Measurements from ENCODE around the gene ADAMTS2. TPM values are rescaled to one million over a fixed set of nuclear protein-coding genes. Genes with fewer than 3 reads are reported as not detected.

ADAMTS2 gene
- total and polyA plus RNA-seq, 11 donors, result 1.1 to 23.0 (median 5.5) TPM

- Histone ChIP-seq H3K4me3 (no peak overlapping the region), H3K36me3 (no peaks in the 10 kb centered on the region), H3K9me3 (peaks cover 0 to 71% (median 51%) of the 10 kb centered on the region in 12 donors), H3K27me3 (no peaks in the 10 kb centered on the region), H3K27ac (no peak overlapping the region), H3K4me1 (no peaks in the 10 kb centered on the region)
- WGBS, 4 donors, result 84 to 91% (median 87%) methylated on average over 9 to 12 of the region's 12 CpGs
- no peak for TF ChIP-seq CTCF (IDR thresholded peaks at IDR 0.05)
- no peak for TF ChIP-seq POLR2A (IDR thresholded peaks at IDR 0.05)
- intact Hi-C loops (cut with DNase I), result no loop called here
- DNase-seq, result no peak
- ATAC-seq, result no peak
These were observed 231.2 kb downstream of the ADAMTS2 start for GRCh38 chr5:179113945-179114641.

- no peak for DNase-seq
- TF ChIP-seq POLR2A (IDR thresholded peaks at IDR 0.05) (no peak), CTCF (IDR thresholded peaks at IDR 0.05) (no peak)
- intact Hi-C loops (cut with DNase I), result no loop called here
- no peak for ATAC-seq
- Histone ChIP-seq H3K27me3 (no peaks in the 10 kb centered on the region), H3K36me3 (no peaks in the 10 kb centered on the region), H3K27ac (no peak overlapping the region), H3K9me3 (peaks cover 0 to 81% (median 60%) of the 10 kb centered on the region in 12 donors), H3K4me1 (no peaks in the 10 kb centered on the region), H3K4me3 (no peak overlapping the region)
- 89 to 91% (median 90%) methylated on average over 12 to 13 of the region's 13 CpGs for WGBS, 4 donors
These were observed 232.1 kb downstream of the ADAMTS2 start for GRCh38 chr5:179113143-179113530.

- no peak for TF ChIP-seq POLR2A (IDR thresholded peaks at IDR 0.05)
- no peak for TF ChIP-seq CTCF (IDR thresholded peaks at IDR 0.05)
- WGBS, 4 donors, result 86 to 93% (median 91%) methylated on average over 11 to 12 of the region's 12 CpGs
- H3K36me3 ChIP-seq, result no peaks in the 10 kb centered on the region
- intact Hi-C loops (cut with DNase I), result no loop called here
- H3K4me3 ChIP-seq, result no peak overlapping the region
- no peaks in the 10 kb centered on the region for H3K27me3 ChIP-seq
- ATAC-seq, result no peak
- H3K9me3 ChIP-seq, result peaks cover 0 to 86% (median 65%) of the 10 kb centered on the region in 12 donors
- no peaks in the 10 kb centered on the region for H3K4me1 ChIP-seq
- H3K27ac ChIP-seq, result no peak overlapping the region
- DNase-seq, result no peak
These were observed 232.7 kb downstream of the ADAMTS2 start for GRCh38 chr5:179112469-179113142.
